Skeletal muscle cell (primary cell): ENCODE results near the gene SERPINB4.
A peak's percentile ranks its signal among the peaks of the same experiment; 100 is the strongest.
"Not testable (repeated sequence)": the region's sequence is repeated elsewhere in the genome, so short reads cannot be mapped to it uniquely, and the experiment has no call there.

Experiments used
- DNase-seq: peaks from one replicate; pipeline ENCODE4 v3.0.0-alpha.2; 2010; ENCODE audit warnings: low read depth
- H3K4me3 ChIP-seq: 2 replicates; pipeline ENCODE4 v1.5.1; 2011; ENCODE audit warnings: low read depth, mild to moderate bottlenecking, control low read depth, low read length, moderate library complexity

The SERPINB4 gene

DNA sequence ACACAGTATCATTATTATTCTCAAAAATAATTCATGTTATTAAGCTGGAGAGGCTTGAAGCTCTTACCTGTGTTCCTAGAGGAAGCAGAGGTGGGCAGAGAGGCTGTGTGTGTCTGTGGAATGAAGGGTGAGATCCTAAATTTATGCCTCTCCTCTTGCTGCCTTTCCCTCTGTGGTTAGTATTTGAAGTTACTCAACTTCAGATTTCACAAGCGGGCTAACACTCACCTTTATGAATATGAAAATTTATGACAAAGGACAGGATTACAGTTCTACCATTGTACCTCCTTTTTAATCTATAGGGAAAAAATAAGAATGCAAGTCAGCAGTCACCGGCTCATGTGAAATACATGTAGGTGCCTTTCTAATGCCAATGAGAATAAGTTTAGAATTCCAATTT, at the start of gene SERPINB4:
Gene SERPINB4 (minus strand): TSS at position 115 of the 400 bp plus-strand sequence. CDS start 679 bp downstream, outside the sequence.
- DNase-seq: not testable (repeated sequence)

DNA sequence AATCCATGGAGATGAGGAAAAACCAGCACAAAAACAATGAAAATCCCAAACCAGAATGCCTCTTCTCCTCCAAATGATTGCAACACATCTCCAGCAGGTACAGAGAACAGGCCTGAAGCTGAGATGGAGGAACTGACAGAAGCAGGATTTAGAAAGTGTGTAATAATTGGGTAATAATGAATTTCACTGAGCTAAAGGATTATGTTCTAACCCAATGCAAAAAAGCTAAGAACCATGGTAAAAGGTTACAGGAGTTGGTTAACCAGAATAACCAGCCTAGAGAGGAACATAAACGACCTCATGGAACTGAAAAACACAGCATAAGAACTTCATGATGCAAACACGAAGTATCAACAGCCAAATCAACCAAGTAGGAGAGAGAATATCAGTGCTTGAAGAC, 45.0 kb upstream of the SERPINB4 start:
- no peak for DNase-seq
- no peak overlapping the region for H3K4me3 ChIP-seq

More for the DNA sequence above, at the start of gene SERPINB4:
- H3K4me3 ChIP-seq: not testable (repeated sequence)

GRCh38 chr18:63686871-63687270, 42.8 kb upstream of the SERPINB4 start:
- no peak for DNase-seq
- H3K4me3 ChIP-seq: no peak overlapping the region

GRCh38 chr18:63684718-63685117, 40.7 kb upstream of the SERPINB4 start:
- no peak for DNase-seq
- no peak overlapping the region for H3K4me3 ChIP-seq

- H3K4me3 ChIP-seq: no peak overlapping the region
- DNase-seq: no peak
Observed at GRCh38 chr18:63683890-63684289, 39.8 kb upstream of the SERPINB4 start.

GRCh38 chr18:63683152-63683551, 39.1 kb upstream of the SERPINB4 start:
- no peak overlapping the region for H3K4me3 ChIP-seq
- peak; percentile 99 for DNase-seq

DNA sequence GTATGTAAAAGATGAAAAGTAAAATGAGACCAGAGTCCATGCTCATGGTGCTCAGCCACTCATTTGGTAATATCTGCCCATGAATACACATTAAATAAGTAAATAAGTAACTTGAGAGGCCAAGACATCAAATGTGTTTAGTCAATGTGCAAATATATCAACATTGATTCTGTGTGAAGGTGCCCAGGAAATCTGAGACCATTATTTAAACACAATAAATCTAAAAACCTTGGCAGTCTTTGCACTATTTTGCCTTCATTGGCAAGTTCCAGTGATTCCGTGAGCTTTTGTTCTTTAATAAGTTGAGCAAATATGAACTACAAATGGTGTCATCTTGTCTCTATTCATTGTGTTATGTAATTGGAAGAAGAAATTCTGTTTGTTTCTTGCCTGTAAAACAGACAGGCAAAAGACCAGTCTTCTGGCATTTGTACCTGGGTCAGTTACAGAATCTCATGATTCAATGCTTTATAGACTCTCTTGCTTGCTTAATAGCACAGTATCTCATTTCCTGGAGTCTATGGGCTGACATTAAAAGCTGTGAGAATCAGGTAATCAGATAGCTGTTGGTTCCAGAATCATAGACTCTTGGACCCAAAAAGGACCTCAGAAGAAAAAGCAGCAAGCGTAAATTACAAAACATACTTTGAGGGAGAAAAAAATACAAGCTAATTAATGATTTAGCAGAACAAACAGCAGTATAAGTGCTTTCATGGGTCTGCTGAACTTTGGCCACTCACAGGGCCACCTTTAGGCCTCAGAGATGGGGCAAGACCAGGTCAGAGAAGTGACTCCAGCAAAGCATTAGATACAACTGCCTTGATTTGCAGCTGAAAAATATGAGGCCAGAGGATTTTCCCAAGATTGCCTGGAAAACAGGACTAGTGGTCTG, 37.6 kb upstream of the SERPINB4 start:
- H3K4me3 ChIP-seq: no peak overlapping the region
- no peak for DNase-seq

DNA sequence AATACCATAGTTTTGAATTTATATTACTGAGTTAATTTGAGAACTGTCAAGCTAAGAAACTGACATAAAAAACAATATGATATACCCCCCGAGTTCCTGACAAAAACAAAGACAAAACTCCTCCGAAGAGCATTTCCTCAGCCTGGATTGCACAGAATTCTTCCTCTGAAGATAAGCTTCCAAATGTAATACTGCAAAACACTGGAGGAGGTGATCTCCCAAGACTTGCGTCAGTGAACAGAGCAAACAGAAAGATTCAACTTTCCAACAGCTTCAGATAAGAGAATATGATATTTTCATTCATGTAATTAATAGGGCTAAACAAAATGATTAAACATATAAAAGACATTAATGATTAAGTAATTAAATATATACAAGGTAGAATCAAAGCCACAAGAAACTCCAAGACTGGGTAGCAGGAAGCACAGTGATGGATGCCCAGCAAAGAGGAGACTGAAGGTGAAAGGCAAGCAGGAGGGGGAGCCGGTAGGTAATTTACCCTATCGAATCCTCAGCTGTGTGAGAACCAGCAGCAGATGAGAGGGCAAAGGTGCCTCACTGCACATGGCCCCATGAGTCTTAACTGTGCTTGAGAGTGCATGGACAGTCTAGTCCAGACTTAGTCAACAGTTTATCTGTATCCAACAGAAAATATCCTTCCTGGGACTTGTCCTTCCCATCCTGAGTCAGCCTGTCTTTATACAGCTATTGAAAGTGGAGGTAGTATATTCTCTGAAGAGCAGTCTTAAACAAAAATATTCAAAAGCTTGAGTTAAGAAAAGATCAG, 36.0 kb upstream of the SERPINB4 start:
- no peak for DNase-seq
- no peak overlapping the region for H3K4me3 ChIP-seq

- peak; percentile 79 for DNase-seq
Observed at GRCh38 chr18:63677500-63678225, 33.6 kb upstream of the SERPINB4 start.

GRCh38 chr18:63676526-63677323, 32.7 kb upstream of the SERPINB4 start:
- DNase-seq: no peak
- no peak overlapping the region for H3K4me3 ChIP-seq

More at GRCh38 chr18:63677500-63678225, 33.6 kb upstream of the SERPINB4 start:
- H3K4me3 ChIP-seq: no peak overlapping the region

DNA sequence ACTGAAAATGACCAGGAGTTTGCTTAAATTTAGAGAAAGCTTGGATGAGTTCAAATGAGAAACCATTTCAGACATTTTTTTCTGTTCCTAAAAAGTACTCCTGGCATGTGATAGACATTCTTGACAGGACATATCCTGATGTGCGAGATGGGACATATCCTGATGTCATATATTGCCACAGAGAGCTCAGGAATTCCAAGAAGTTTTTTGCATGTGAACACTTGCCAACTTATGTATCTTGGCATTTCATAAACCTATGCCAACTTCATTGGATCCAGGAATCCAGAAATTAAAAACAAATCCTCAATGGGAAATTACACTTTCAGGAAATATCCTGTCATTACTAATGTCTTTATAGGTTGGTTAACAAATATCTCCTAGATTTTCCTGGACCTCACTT, 20.5 kb upstream of the SERPINB4 start:
- no peak overlapping the region for H3K4me3 ChIP-seq
- no peak for DNase-seq

DNA sequence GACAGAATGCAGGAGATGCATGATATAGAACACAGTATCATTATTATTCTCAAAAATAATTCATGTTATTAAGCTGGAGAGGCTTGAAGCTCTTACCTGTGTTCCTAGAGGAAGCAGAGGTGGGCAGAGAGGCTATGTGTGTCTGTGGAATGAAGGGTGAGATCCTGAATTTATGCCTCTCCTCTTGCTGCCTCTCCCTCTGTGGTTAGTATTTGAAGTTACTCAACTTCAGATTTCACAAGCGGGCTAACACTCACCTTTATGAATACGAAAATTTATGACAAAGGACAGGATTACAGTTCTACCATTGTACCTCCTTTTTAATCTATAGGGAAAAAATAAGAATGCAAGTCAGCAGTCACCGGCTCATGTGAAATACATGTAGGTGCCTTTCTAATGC, 17.7 kb upstream of the SERPINB4 start, which contains the start of gene SERPINB3:
Gene SERPINB3 (minus strand): TSS at position 144 of the 400 bp plus-strand sequence. CDS start 677 bp downstream, outside the sequence.
- not testable (repeated sequence) for DNase-seq, H3K4me3 ChIP-seq

GRCh38 chr18:63658920-63659319, 14.9 kb upstream of the SERPINB4 start:
- peak; percentile 52 for DNase-seq
- not testable (repeated sequence) for H3K4me3 ChIP-seq

DNA sequence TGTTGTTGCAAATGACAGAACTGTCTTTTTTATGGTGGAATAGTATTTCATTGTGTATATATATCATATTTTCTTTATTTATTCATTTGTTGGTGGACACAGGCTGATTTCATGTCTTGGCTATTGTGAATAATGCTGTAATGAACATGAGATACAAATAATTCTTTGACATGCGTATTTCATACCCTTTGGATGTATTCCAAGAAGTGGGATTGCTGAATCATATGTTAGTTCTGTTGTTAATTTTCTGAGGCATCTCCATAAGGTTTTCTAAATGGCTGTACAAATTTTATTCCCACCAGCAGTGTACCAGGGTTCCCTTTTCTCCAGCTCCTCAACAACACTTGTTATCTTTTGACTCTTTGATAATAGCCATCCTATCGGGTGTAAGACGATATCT, 6.2 kb upstream of the SERPINB4 start:
- peak; percentile 51 for DNase-seq
- H3K4me3 ChIP-seq: not testable (repeated sequence)

- peak; percentile 39 for DNase-seq
- no peak overlapping the region for H3K4me3 ChIP-seq
Observed at GRCh38 chr18:63648241-63648640, 4.2 kb upstream of the SERPINB4 start.

DNA sequence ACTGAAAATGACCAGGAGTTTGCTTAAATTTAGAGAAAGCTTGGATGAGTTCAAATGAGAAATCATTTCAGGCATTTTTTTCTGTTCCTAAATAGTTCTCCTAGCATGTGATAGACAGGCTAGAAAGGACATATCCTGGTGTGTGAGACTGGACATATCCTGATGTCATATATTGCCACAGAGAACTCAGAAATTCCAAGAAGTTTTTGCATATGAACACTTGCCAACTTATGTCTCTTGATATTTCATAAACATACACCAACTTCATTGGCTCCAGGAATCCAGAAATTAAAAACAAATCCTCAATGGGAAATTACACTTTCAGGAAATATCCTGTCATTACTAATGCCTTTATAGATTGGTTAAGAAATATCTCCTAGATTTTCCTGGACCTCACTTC, 2.9 kb upstream of the SERPINB4 start:
- DNase-seq: peak; percentile 20
- no peak overlapping the region for H3K4me3 ChIP-seq

- not testable (repeated sequence) for DNase-seq
Observed at GRCh38 chr18:63644694-63645093, 638 bp upstream of the SERPINB4 start.

GRCh38 chr18:63642668-63643356, 1.2 kb downstream of the SERPINB4 start:
- not testable (repeated sequence) for DNase-seq, H3K4me3 ChIP-seq

More at GRCh38 chr18:63644694-63645093, 638 bp upstream of the SERPINB4 start:
- not testable (repeated sequence) for H3K4me3 ChIP-seq
